Measurements from ENCODE around the gene VAMP4. TPM values are rescaled to one million over a fixed set of nuclear protein-coding genes. Genes with fewer than 3 reads are reported as not detected.

The VAMP4 gene
- total and polyA plus RNA-seq, 4 donors = 6.6 to 20.9 (median 10.6) TPM

DNA sequence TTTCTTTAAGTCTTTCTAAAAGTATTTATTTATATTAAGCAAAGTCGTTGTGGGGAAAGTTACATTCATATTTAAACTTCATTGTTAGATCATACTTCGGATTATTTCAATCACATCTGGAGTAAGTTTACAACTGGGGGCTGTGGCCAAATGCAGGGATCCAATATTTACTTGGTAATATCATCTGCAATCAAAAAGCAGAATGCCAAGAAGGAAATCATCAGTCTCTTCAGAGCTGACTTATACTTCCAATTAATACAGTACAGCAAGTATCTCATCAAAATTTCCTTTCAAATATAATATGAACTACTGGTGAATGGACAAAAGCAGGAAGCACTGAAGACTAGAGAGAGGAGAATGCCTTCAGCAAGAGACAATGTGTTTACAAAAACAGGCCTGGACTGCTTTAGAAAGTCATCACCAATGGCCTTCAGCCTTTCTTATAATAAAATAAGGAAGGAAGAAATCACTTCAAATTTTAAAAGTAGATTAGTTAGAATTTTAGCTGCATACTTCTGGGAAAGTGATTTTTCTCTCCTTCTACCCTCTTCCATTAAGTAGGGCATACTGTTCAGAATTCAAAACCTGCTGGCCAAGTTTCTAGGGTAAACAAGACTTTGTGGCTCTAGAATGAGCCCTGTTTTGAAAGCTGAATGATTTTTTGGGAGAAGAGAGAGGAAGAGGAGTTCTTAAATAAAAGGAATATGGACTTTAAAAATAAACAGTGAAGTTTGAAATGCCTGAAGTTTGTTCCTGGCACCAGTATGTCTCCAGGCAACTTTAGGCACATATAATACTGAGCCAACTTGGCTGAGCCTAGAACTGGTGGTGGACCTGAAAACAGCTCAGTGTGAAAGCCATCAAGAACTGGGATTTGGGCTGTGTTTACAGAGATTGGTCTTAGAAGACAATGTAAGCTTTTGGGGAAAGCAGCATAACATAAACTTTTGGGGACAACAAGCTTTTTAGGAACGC is 67.1 kb downstream of the VAMP4 start:
- Histone ChIP-seq H3K36me3 (ENCODE audit: control insufficient read depth in 4 of 4, insufficient read depth in 4 of 4, low read length in 4 of 4) (no peaks in the 10 kb centered on the region), H3K27me3 (ENCODE audit: control insufficient read depth in 3 of 3, insufficient read depth in 3 of 3, low read length in 2 of 3) (no peaks in the 10 kb centered on the region), H3K27ac (ENCODE audit: low read depth in 1 of 2, low read length in 1 of 2) (no peak overlapping the region), H3K9ac (ENCODE audit: insufficient read depth in 1 of 2, low read length in 2 of 2) (no peak overlapping the region), H3K4me3 (no peak overlapping the region), H3K9me3 (ENCODE audit: control insufficient read depth in 4 of 4, insufficient read depth in 3 of 4, low read length in 3 of 4) (no peaks in the 10 kb centered on the region), H3K4me1 (ENCODE audit: control insufficient read depth in 5 of 5, insufficient read depth in 5 of 5, low read length in 5 of 5) (peaks cover 0 to 6% (median 0%) of the 10 kb centered on the region in 5 donors)
- no peak for TF ChIP-seq CTCF (IDR thresholded peaks at IDR 0.05; ENCODE audit: control extremely low read depth, extremely low read depth)
- 54 to 74% methylated on average over 3 of the region's 3 CpGs for WGBS, 2 donors
- peak in 1 of 3 donors; percentile 15 for DNase-seq
- no peak for ATAC-seq (ENCODE audit: insufficient read depth, low FRiP score)

GRCh38 chr1:171670739-171671138 is 71.1 kb downstream of the VAMP4 start:
- ATAC-seq (ENCODE audit: insufficient read depth, low FRiP score) (no peak), DNase-seq (no peak)
- peaks cover 0 to 6% (median 0%) of the 10 kb centered on the region in 5 donors for H3K4me1 ChIP-seq (ENCODE audit: control insufficient read depth in 5 of 5, insufficient read depth in 5 of 5, low read length in 5 of 5)
- H3K36me3 ChIP-seq (ENCODE audit: control insufficient read depth in 4 of 4, insufficient read depth in 4 of 4, low read length in 4 of 4) = no peaks in the 10 kb centered on the region
- H3K27ac ChIP-seq (ENCODE audit: low read depth in 1 of 2, low read length in 1 of 2) = no peak overlapping the region
- no peak overlapping the region for H3K9ac ChIP-seq (ENCODE audit: insufficient read depth in 1 of 2, low read length in 2 of 2)
- H3K4me3 ChIP-seq = no peak overlapping the region
- H3K27me3 ChIP-seq (ENCODE audit: control insufficient read depth in 3 of 3, insufficient read depth in 3 of 3, low read length in 2 of 3) = no peaks in the 10 kb centered on the region
- WGBS, 2 donors = 98 to 99% methylated on average over 28 of the region's 28 CpGs
- TF ChIP-seq CTCF (IDR thresholded peaks at IDR 0.05; ENCODE audit: control extremely low read depth, extremely low read depth) = no peak
- no peaks in the 10 kb centered on the region for H3K9me3 ChIP-seq (ENCODE audit: control insufficient read depth in 4 of 4, insufficient read depth in 3 of 4, low read length in 3 of 4)

- WGBS, 2 donors = 97 to 99% methylated on average over 5 of the region's 5 CpGs
- no peak for ATAC-seq (ENCODE audit: insufficient read depth, low FRiP score)
These were observed 73.5 kb downstream of the VAMP4 start for GRCh38 chr1:171668372-171668771.

More at GRCh38 chr1:171668372-171668771, 73.5 kb downstream of the VAMP4 start:
- no peak for DNase-seq
- no peaks in the 10 kb centered on the region for H3K36me3 ChIP-seq (ENCODE audit: control insufficient read depth in 4 of 4, insufficient read depth in 4 of 4, low read length in 4 of 4)
- H3K9me3 ChIP-seq (ENCODE audit: control insufficient read depth in 4 of 4, insufficient read depth in 3 of 4, low read length in 3 of 4) = no peaks in the 10 kb centered on the region
- no peak overlapping the region for H3K27ac ChIP-seq (ENCODE audit: low read depth in 1 of 2, low read length in 1 of 2)
- peaks cover 0 to 4% (median 0%) of the 10 kb centered on the region in 5 donors for H3K4me1 ChIP-seq (ENCODE audit: control insufficient read depth in 5 of 5, insufficient read depth in 5 of 5, low read length in 5 of 5)
- no peak overlapping the region for H3K9ac ChIP-seq (ENCODE audit: insufficient read depth in 1 of 2, low read length in 2 of 2)
- no peak for TF ChIP-seq CTCF (IDR thresholded peaks at IDR 0.05; ENCODE audit: control extremely low read depth, extremely low read depth)
- H3K27me3 ChIP-seq (ENCODE audit: control insufficient read depth in 3 of 3, insufficient read depth in 3 of 3, low read length in 2 of 3) = no peaks in the 10 kb centered on the region
- H3K4me3 ChIP-seq = no peak overlapping the region
